Measurements from ENCODE around the gene MRPL27.

Gene MRPL27

DNA sequence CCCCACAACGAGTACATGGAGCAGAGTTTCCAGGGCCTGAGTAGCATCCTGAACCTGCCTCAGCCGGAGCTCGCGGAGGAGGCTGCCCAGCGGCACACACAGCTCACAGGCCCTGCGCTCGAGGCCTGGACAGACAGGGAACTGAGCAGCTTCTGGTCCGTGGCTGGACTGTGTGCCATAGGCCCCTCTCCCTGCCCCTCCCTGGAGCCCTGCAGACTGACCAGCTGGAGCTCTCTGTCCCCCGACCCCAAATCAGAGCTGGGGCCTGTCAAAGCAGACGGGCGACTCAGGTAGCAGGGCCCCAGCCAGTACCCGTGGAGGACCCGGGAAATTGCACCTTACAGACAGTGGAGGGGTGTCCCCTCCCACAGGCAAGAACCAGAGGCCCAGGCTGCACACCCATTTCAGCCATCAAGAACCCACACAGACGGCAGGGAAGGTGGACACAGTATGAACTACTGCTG, 13.0 kb downstream of the MRPL27 start:
- no peak for DNase-seq

DNA sequence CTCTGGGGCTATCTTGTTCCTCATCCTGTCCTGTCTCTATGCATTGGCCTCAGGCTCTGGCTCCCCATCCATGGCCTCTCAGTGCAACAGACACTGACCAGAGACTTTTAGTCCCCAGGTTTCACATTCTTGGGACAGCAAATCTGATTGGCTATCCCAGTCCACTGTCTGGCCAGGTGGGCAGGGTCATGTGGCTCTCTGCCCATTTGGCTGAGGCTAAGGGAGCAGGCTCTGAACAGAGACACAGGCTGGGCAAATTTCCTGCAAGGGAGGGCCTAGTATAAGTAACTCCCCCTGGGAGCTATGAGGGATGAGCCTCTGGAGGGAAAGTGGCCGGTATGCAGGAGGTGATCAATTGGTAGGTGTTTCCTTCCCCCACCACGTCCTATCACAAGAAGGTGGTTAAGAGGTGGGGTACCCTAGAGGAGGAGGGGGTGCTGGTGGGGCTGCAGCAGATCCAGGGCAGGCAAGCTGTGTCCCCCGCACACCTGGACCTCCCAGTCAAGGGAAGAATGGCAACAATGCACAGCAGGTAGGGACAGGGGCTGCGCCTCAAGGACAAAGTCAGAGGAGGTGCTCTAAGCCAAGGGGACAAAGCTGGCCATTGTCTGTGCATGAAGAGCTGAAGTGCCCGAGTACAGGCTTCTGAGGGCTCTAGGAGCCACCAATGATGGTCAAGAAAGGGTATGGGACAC, 13.8 kb downstream of the MRPL27 start:
- no peak for DNase-seq

DNA sequence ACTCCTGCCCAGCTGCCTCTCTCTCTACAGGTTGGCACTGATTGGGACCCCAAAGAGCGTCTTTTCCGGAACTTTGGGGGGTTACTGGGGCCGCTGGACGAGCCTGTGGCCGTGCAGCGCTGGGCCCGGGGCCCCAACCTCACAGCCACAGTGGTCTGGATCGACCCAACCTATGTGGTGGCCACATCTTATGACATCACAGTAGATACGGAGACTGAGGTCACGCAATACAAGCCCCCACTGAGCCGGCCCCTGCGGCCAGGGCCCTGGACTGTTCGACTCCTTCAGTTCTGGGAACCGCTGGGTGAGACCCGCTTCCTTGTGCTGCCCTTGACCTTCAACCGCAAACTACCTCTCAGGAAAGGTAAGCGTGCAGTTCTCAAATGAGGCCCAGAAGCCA, 14.8 kb downstream of the MRPL27 start:
- no peak for DNase-seq

DNA sequence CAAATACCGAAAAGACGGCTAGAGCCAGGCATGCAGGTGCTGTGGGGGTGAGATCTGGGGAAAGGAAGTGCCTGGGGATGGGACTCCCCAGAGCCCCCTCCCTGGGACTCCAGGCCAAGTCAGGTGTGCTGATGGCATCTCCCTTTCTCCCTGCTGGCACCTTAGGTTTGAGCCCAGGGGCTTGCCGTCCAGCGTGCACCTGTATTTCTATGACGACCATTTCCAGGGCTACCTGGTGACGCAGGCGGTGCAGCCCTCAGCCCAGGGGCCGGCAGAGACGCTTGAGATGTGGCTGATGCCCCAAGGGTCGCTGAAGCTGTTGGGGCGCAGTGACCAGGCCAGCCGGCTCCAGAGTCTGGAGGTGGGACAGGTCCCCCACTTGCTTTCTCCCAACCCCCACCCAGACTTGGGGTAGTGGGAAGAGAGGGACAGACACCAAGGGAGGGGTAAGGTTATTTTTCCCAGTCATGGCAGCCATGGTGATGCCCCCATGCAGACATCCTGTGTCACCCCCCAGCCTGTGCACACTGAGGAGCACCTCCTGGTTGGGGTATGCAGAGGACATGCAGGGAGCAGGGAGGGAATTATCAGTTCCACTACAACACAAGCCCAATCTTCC, 16.0 kb downstream of the MRPL27 start:
- DNase-seq, result no peak

DNA sequence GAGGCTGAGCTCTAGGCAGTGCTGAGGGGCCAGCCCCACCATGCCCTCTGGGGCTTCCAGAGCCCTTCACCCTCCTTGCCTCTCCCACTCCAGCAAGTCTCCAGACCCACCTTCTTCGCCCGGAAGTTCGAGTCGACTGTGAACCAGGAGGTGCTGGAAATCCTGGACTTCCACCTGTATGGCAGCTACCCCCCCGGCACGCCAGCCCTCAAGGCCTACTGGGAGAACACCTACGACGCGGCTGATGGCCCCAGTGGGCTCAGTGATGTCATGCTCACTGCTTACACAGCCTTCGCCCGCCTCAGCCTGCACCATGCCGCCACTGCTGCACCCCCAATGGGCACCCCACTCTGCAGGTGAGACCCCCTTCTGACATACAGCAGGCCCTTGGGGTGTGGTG, 16.6 kb downstream of the MRPL27 start:
- DNase-seq, result no peak

DNA sequence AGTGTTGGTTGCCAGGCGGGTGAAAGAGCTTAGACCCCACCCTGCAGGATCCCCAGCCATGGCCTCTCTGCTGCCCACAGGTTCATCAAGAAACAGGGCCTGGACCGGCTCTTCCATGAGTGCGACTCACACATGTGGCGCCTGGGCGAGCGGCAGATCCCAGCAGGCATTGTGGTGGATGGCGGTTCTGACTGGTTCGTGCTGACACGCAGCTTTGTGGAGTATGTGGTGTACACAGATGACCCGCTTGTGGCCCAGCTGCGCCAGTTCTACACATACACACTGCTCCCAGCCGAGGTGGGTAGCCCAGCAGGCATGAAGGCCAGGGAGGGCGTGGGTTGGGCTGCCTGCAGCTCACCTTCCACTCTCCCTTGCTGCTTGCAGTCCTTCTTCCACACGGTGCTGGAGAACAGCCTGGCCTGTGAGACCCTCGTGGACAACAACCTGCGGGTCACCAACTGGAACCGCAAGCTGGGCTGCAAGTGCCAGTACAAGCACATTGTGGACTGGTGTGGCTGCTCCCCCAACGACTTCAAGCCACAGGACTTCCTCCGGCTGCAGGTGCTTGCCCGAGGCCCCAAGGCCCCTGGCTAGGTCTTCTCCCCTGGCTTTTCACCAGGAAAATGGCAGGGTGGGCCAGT, 17.2 kb downstream of the MRPL27 start:
- no peak for DNase-seq

DNA sequence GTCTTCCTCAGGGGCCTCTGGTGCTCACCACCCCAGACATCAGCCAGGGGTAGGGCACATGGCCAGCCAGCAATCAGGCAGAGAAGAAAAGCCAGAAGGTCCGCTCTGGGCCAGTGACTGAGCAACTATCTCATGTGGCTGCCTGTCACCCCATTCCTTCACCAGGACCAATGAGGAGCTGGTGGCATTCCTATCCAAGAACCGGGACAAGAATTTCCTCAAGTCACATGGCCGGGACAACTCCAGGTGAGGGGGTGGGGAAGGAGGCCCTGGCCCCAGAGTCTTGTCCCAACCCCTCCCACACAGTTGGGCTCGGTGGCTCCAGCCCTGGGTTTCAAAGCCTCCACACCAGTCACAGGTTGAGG, 17.7 kb downstream of the MRPL27 start:
- DNase-seq, result no peak

DNA sequence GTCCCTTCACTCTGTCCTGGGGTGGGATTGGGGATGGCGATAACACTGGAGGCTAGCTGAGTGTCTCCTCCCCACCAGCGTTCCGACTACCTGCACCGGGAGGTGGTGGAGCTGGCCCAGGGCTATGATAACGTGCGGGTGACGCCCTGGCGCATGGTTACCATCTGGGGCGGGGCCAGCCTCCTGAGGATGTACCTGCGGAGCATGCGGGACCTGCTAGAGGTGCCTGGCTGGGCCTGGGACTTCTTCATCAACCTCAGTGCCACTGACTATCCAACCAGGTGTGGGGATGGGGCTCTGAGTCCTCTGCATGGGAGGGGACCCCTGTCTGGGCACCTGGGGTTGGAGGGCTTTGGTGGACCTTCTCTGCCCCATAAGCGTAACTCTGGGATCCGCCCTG, 18.2 kb downstream of the MRPL27 start:
- DNase-seq, result no peak

DNA sequence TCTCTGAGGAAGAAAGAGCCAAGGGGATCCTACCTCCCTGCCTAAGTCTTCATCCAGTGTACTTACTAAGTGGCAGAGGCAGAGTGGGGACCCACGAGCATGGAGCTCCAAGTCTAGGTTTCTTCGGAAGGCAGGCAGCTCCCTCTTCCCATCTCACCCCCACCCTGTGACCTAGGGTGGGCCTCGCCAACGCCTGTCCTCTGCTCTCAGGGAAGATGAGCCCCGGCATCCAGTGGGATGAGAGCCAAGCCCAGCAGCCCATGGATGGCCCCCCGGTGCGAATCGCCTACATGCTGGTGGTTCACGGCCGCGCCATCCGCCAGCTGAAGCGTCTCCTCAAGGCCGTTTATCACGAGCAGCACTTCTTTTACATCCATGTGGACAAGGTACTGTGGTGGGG, 18.8 kb downstream of the MRPL27 start:
- no peak for DNase-seq

DNA sequence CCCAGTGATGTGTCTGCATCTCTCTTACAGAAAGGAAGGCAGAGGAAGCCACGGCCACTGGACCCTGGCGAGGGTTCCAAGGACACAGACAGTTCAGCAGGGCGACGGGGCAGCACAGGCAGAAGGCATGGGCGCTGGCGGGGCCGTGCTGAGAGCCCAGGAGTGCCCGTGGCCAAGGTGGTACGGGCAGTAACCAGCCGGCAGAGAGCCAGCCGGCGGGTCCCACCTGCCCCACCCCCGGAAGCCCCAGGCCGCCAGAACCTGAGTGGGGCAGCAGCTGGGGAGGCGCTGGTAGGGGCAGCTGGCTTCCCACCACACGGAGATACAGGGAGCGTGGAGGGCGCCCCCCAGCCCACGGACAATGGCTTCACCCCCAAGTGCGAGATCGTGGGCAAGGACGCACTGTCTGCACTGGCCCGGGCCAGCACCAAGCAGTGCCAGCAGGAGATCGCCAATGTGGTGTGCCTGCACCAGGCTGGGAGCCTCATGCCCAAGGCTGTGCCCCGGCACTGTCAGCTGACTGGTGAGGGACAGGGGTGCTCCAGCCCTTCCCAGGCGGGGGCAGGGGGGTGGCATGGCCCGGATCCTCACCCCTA, 19.3 kb downstream of the MRPL27 start:
- no peak for DNase-seq

DNA sequence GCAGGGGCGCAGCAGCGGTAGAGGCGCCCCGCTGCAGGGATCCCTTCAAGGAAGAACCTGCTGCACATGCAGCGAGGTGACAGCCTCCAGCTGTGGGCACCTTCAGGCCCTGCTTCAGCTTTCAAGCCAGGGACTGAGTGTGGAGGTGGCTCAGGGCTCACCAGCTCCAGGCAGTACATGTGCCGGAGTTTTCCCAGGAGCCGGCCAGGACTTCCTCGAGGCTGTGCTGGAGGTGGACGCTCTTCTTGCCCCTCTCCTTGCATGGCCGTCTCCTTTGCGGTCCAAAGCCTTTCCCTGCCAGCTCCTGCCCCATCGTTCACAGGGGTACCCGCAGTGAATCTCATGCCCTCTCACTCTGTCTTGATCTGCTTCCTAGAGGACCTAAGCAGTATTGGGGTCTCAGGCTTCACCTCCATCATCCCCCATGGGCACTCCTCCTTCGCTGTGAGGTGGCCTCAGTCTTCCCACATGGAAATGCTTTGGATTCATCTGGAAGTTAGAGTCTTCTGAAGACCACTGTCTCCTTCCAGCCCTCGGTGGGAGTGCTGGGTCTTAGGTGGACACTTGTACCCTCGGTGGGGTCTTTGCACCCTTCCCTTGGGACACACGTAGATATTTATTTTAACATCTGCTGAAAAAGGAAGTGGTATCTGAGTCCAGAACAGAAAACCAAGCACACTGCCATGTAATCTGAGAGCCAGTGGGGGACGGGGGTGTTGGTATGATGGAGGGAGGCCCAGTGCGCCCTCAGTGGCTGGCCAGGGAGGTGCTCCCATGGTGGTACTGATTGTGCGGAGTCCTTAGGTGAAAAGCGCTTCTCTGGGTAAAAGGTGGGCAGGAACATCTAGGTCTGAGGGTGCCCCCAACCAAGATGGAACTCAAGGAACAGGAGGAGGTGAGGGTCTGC, 20.0 kb downstream of the MRPL27 start:
- no peak for DNase-seq

DNA sequence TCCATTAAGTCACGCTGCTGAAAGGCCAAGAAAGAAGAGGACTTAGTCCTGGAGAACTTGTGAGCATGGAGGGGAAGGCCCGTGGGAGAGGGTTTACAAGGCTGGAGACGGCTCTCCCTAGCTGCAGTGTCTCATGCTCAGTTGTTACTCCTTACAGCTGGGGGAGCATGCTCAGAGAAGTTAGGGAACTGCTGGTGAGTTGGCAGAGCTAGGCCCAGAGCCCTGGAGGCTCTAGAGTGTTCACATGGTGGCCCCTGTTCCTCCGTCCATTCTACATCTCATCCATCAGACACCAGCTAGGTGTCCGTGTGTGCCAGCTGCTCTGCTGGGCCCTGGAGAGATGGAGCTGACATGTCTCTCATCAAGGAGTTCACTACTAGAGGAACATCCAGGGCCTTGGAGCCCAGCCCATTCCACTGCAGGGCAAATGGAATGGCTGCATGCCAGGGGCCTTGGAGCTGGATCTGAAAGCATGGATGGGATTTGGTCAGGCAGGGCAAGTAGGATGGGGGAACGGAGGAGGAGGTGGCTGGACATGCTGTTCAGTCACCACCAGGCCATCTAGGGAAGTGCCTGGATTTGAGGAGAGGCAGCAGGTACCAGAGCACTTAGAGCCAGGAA, 20.8 kb downstream of the MRPL27 start:
- no peak for DNase-seq

DNA sequence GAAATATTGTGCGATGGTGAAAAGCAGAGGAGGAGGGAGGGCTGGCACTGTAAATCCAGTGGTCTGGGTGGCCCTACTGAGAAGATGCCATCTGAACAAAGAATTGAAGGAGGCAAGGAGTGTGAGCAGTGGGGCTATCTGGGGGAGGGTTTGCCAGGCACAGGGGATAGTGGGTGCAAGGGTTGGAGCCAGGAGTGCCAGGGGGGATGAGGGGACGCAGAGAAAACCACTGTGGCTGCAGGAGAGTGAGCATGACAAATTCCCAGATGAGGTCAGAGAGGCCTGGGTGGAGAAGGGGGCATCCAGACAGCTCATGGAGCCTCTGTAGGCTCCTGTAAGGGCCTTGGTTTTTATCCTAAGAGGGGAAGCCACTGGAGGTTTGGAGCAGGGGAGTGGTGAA, 22.3 kb downstream of the MRPL27 start:
- DNase-seq, result no peak

DNA sequence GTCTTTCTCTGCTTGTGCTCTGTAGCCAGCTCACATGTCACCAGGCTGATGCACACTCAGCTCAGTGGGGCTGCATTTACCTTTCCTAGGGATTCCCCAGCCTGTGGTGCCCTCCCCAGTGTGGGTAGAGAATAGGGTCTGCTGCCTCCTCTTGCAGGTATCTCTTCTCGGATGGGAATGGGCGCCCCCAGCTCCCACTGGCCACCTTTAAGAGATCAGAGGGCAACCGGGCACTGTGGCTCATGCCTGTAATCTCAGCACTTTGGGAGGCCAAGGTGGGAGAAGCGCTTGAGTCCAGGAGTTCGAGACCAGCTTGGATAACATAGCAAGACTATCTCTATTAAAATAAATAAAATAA, 23.8 kb downstream of the MRPL27 start:
- DNase-seq, result no peak

DNA sequence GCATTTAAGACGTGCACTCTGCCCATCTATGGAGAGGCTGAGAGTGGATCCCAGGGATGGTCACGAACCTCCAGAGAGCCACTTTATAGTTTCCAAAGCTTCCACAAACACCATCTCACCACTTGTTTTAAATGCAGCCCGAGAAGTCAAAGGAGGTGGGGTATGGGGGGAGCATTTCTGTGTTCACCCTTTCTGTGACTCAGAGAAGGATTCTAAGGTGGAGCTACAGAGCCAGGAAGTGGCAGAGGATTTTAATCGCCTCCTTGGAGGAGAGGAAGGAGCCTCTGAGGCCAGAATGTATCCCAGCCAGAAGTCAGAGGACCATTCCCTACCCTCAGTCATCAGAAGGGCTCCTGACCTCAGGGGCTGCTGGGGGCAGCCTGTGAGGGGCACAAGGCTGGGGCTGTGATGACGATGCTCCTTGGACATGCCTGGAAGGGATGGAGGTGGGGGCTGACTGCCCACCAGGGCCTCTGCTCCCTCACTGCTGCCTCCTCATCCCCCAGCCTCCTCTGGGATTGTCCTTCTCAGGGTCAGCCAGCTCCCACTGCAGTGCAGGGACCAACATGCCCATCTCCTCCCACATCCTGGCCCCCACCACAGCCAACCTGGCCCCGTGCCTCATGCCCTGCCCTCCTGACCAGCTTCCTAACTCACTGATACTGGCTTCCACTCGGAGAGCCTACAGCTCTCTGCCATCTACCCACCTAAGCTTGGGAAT, 24.3 kb downstream of the MRPL27 start:
- no peak for DNase-seq

DNA sequence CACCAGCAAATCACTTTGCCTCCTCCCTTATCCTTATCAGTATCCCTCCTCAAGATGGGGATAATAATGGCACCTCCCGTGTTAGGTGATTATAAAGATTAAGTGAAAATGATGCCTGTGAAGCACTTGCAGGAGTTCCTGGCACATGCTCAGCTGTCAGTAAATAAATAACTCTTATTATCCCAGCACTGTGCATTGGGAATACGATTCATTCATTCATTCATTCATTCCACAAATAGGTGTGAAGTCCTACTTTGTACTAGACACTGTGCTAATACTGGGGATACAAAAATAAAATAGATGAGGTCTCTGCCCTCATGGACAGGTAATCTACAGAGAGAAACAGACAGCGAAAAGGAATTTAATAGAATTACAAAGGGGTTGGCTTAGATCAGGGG, 25.1 kb downstream of the MRPL27 start:
- no peak for DNase-seq

DNA sequence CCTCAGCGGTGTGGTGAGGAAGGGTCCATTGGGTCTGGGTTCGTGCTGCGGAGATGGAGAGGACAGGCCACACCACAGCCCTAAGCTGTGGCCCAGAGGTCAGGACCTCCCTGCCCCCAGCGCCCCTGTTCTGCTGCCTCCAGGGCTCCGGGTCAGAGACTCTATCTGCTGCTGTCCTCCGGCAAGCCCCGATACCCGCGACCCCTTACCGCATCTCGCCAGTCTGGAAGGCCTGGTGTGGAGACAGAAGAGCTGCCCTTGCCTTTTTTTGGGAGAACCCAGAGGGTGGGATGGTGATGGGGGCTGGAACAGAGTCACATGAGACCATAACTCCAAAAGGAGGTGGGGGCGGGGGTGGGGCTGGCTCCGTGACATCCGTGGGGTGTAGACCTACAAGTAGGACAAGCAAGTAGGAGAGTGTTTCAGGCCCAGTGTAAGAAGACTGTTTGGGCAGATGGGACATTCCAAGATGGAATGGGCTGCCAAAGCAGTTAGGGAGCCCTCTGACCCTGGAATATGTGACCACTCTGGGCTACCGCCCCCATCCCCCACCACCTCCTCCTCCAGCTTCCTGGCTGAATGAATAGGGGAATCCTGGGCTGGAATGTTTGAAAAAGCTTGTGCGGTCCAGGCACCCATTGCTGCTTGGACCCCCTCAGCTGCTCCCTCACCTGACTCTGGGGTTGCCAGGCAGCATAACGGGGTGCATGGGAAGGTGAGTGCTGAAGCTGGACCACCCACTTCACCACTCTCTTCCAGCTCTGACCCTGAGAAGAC, 25.7 kb downstream of the MRPL27 start:
- no peak for DNase-seq

DNA sequence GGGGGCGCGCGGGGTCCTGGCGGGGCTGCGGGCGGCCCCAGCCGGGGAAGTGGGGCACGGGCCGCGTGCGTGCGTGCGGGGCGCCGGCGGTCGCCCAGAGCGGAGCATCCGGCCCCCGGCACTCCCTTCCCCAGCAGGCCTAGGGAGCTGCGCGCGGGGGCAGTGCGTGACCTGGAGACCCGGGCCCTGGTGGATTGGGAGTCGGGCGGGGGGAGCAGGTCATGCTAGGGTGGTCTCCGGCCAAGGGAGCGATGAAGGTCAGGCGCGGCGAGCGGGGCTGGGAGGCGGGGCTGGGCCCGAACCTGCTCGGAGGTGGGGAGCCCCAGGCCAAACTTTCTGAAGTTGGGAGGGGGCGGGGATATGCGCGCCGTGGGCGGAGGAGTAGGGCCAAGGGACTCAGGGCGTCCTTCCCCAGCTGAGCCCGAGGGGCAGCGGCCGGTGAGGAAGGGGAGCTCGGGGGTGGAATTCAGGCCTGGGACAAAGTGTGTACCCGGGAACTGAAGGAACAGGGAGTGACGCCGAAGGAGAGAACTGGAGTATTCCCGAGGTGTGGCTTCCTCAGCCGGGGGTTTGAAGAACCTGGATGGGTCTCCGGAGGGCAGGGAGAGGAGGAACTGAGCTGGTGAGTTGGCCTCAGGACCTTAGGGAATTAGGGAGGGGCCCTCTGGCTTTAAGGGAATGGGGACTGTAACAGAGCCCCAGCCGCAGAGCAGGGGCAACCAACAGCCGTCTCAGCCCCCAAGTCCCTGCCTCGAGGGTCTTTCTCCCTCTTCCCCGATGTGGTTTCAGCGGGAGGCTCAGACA, 26.5 kb downstream of the MRPL27 start:
- DNase-seq, result no peak

DNA sequence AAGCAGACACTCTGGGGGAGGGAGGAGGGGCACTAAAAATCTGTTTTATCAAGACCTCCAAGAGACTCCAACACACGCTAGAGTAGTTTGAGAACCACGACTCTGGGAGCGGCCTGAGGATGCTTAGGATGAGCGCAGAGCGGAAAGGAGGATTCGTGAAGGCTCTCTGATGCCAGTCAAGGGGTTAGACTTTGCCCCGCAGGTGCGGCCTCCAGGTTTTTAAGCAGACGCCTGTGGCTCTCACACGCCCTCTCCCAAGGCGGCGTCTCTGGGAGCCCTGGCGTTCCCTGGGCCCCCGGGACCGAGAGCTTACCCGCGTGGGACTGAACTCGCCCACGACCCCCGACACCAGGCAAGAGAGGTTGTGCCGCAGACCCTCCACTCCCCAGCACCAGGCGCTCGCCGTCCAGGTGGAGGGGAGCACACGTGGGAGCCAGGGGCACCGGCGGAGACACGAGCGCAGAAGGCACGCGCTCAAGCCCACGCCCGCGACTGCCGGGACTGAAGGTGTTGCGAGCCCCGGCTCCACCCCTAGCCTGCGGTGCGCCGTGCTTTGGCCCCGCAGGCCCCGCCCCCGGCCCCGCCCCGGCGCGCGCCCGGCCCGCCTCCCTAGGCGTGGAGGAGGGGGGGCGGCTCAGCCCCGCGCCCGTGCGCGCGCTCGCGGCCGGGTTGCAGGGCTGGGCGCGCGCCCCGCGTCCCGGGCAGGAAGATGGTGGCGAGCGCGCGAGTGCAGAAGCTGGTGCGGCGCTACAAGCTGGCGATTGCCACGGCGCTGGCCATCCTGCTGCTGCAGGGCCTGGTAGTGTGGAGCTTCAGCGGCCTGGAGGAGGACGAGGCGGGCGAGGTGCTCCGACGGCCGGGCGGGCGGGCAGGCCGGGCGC, 27.3 kb downstream of the MRPL27 start, which contains the start of gene XYLT2:
Gene XYLT2 (plus strand): TSS at position 695 of the 881 bp plus-strand sequence. CDS start 15 bp downstream, at position 710.
- peak; percentile 15 for DNase-seq
